Duodenal mucosa (tissue), 2 donors: Measurements from ENCODE around the gene CAMK4.

Source experiments
- H3K27ac ChIP-seq: one replicate; pipeline ENCODE4 v1.7.0; 2013; ENCODE audit warnings: low read depth, low read length
- H3K27me3 ChIP-seq, 2 donors: one replicate each; pipeline ENCODE4 v1.7.0; 2013; ENCODE audit warnings: low read length in 2 of 2, control low read depth in 1 of 2; ENCODE audit not compliant: insufficient read depth in 2 of 2, control insufficient read depth in 1 of 2
- H3K36me3 ChIP-seq, 2 donors: one replicate each; pipeline ENCODE4 v1.7.0; 2013; ENCODE audit warnings: low read length in 2 of 2, control low read depth in 1 of 2; ENCODE audit not compliant: insufficient read depth in 2 of 2, control insufficient read depth in 1 of 2
- H3K4me1 ChIP-seq, 2 donors: one replicate each; pipeline ENCODE4 v1.7.0; 2013; ENCODE audit warnings: low read length in 2 of 2, control low read depth in 1 of 2; ENCODE audit not compliant: insufficient read depth in 2 of 2, control insufficient read depth in 1 of 2
- H3K4me3 ChIP-seq, 2 donors: one replicate each; pipeline ENCODE4 v1.7.0; 2013; ENCODE audit warnings: low read length in 2 of 2, low read depth in 1 of 2
- H3K9ac ChIP-seq, 2 donors: one replicate each; pipeline ENCODE4 v1.7.0; 2013; ENCODE audit warnings: low read length in 2 of 2, low read depth in 1 of 2
- H3K9me3 ChIP-seq, 2 donors: one replicate each; pipeline ENCODE4 v1.7.0; 2013; ENCODE audit warnings: low read length in 2 of 2, control low read depth in 1 of 2; ENCODE audit not compliant: control insufficient read depth in 1 of 2

The CAMK4 gene

DNA sequence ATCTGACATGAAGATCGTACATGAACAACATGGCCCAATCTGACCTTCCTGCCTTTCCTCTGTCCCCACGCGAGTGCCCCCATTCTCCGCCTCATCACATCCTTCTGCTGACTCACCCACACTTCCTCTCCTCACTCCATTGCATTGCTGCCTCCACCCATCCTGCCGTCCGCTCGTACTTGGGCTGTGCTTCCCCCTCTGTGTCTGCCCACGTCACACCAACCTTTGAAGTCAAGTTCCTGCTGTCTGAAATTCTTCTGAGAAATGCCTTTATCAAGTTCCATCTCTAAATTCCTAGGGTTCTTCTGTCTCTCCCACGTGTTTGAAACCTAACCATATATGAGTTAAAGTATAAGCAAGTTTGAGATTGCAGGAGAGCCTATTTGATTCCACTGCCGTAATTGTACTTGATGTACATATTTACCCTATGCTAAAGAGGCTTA lies 306.1 kb downstream of the CAMK4 start:
- Histone ChIP-seq H3K9me3 (no peaks in the 10 kb centered on the region), H3K4me1 (peaks cover 0 to 7% of the 10 kb centered on the region in 2 donors), H3K27ac (no peak overlapping the region), H3K27me3 (no peaks in the 10 kb centered on the region), H3K4me3 (peak overlapping the region; percentile 21 to 53), H3K9ac (no peak overlapping the region), H3K36me3 (no peaks in the 10 kb centered on the region)

DNA sequence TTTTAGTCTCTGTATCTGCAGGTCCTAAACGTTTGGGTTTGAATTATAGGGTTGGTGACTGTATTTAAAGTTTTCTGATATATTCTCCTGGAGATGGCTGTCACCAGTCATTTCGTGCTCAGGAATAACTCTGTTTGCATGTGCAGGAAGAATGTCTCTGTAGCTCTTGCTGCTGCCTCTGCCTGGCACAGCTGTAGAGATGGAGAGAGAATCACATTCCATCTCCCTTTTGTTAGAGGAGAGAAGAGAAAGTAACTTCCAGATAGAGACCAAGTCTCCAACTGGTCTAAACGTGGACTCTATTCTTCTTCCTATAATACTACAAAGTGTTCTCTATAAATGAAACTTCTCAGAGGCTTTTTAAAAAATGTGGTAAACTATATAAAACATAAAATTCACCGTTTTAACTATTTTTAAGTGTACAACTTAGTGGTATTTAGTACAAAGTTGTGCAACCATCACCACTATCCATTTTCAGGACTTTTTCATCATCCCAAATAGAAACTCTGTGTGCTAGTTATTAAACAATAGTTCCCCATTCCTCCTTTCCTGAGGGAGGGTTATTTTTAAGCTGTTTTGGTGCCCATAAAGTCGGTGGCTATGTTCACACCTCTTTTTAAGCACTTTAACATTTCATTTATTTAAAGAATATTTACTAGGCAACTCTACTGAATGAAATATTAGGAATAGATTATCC lies 308.9 kb downstream of the CAMK4 start:
- Histone ChIP-seq H3K9me3 (no peaks in the 10 kb centered on the region), H3K4me3 (no peak overlapping the region), H3K27ac (no peak overlapping the region), H3K27me3 (no peaks in the 10 kb centered on the region), H3K36me3 (no peaks in the 10 kb centered on the region), H3K9ac (no peak overlapping the region), H3K4me1 (peaks cover 0 to 7% of the 10 kb centered on the region in 2 donors)

DNA sequence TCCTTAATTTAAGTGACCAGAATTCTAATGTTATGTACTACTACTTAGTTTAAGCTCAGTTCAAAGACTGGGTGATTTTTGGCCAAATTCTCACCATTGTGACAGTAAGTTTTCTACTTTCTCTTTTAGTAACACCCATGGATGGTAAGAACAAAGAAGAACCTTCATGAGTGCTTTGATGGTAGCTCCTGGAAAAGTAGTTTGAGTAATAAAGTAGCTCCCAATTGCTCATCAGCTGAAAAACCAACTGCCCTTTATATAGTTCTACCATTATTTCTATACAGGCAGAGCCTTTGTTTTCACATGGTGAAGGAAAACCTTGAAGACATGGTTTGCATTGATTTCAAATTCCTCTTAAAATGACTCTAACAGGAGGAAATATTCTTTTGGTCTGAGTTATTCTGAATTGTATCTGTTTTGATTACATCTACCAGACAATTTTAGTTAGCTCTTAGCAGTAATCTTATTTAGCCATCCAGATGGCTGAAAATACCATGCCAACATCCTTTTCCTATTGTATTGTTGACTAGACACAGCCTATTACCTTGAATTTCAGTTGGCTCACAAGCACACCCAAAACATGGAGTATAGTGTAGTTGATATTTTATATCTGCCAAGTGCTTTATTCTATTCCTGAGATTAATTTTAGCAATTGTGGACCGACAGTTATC lies 311.8 kb downstream of the CAMK4 start:
- Histone ChIP-seq H3K4me3 (no peak overlapping the region), H3K4me1 (no peaks in the 10 kb centered on the region), H3K27ac (no peak overlapping the region), H3K9ac (no peak overlapping the region), H3K9me3 (no peaks in the 10 kb centered on the region), H3K36me3 (no peaks in the 10 kb centered on the region), H3K27me3 (no peaks in the 10 kb centered on the region)

DNA sequence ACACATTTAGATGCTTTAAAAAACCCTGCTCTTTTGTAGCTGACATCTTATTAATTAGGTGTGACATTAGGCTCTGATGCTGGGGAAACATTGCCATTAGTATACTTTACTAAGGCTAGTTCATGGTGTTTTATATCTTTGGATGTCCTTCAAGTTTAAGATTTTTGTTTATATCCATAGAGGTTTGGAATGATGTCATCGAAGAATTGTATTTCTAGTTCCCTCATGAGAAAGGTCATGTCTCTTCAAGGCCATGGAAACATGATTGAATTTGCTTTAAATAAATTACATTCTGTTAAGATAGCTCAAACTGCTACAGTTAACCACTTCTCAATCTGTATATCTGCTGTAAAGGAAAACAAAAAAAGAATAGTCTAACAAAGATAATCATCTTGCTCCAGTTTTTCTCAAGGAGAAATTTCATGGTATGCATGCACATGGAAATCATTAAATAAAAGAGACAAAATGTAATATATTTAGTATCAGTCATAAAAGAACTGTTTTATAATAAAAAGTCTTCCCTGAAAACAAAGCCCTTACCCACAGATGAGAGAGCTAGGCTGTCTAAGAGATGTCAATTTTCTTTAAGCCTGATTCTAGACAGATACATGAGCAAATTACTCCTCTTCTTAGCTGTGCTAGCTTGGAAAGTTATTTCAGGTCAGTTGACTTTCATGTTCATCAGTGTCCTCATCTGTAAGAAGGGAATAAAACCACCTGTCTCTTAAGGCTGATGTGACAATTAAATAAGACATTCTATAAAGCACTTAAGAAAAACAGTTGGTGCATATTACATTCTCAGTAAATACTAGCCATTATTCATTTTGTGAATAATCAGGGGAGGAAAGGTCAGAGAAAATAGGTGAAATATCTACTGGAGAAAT lies 313.2 kb downstream of the CAMK4 start:
- Histone ChIP-seq H3K36me3 (no peaks in the 10 kb centered on the region), H3K4me1 (no peaks in the 10 kb centered on the region), H3K9me3 (no peaks in the 10 kb centered on the region), H3K27me3 (no peaks in the 10 kb centered on the region), H3K4me3 (no peak overlapping the region), H3K9ac (no peak overlapping the region), H3K27ac (no peak overlapping the region)
